K562 (cell line): ENCODE results near the gene ABCA7. TPM values are rescaled to one million over a fixed set of nuclear protein-coding genes. Genes with fewer than 3 reads are reported as not detected.

ENCODE experiments used
- CBX2 ChIP-seq: fragments of 200-600 bp; sonication (generic); IDR thresholded peaks from one replicate; pipeline ENCODE4 v1.6.1; 2012; ENCODE audit warnings: mild to moderate bottlenecking, low read length, inconsistent platforms; ENCODE audit not compliant: insufficient read depth, poor library complexity, severe bottlenecking
- DACH1 ChIP-seq: fragments of 450-650 bp; IDR thresholded peaks from 2 replicates; pipeline ENCODE4 v1.6.1; 2018; ENCODE audit not compliant: partially characterized antibody
- ELF1 ChIP-seq: fragments of 200-800 bp; sonication (Bioruptor generic); IDR thresholded peaks from 2 replicates; pipeline ENCODE4 v1.6.1; 2016; ENCODE audit warnings: missing genetic modification characterization, missing compliant biosample characterization
- GATAD2B ChIP-seq: fragments of 450-650 bp; IDR thresholded peaks from 2 replicates; pipeline ENCODE4 v1.6.1; 2017; ENCODE audit warnings: mild to moderate bottlenecking, borderline replicate concordance
- HDAC3 ChIP-seq: fragments of 450-650 bp; IDR thresholded peaks from 2 replicates; pipeline ENCODE4 v1.6.1; 2018; ENCODE audit warnings: borderline replicate concordance, mild to moderate bottlenecking, moderate library complexity; ENCODE audit not compliant: partially characterized antibody
- HLTF ChIP-seq: fragments of 450-650 bp; IDR thresholded peaks from 2 replicates; pipeline ENCODE4 v1.6.1; 2016
- HNRNPK ChIP-seq: fragments of 200-400 bp; formaldehyde crosslinking; IDR thresholded peaks from one replicate; pipeline ENCODE4 v1.6.1; 2018; ENCODE audit warnings: mild to moderate bottlenecking, low read depth, low read length; ENCODE audit not compliant: poor library complexity, severe bottlenecking
- MAFF ChIP-seq: IDR thresholded peaks from 2 replicates; pipeline ENCODE4 v1.6.1; 2012; ENCODE audit warnings: low read length, improper control_type of control experiment
- MTA1 ChIP-seq: fragments of 450-650 bp; IDR thresholded peaks from 2 replicates; pipeline ENCODE4 v1.6.1; 2017; ENCODE audit warnings: borderline replicate concordance
- MTA3 ChIP-seq: fragments of 450-650 bp; formaldehyde crosslinking; IDR thresholded peaks from 2 replicates; pipeline ENCODE4 v1.6.1; 2017; ENCODE audit warnings: mild to moderate bottlenecking, borderline replicate concordance
- NKRF ChIP-seq: fragments of 450-650 bp; IDR thresholded peaks from 2 replicates; pipeline ENCODE4 v1.6.1; 2016; ENCODE audit warnings: borderline replicate concordance
- RBM22 ChIP-seq: fragments of 200-400 bp; formaldehyde crosslinking; IDR thresholded peaks from 2 replicates; pipeline ENCODE4 v1.6.1; 2018; ENCODE audit warnings: low read length, low read depth; ENCODE audit not compliant: poor library complexity, severe bottlenecking
- SNAPC5 ChIP-seq: fragments of 250-450 bp; sonication (Bioruptor Pico); IDR thresholded peaks from 2 replicates; pipeline ENCODE4 v1.8.0; 2021; ENCODE audit warnings: moderate library complexity, mild to moderate bottlenecking, inconsistent platforms
- SUPT5H ChIP-seq: fragments of 450-650 bp; IDR thresholded peaks from 2 replicates; pipeline ENCODE4 v1.6.1; 2016
- TBP ChIP-seq: optimal IDR thresholded peaks from 2 replicates; pipeline ENCODE3; 2011; ENCODE audit warnings: low read depth, low read length, improper control_type of control experiment
- TEAD1 ChIP-seq, 2 experiments: fragments of 450-650 bp in 1 of 2; sonication (generic) in 1 of 2; formaldehyde crosslinking; IDR thresholded peaks; 2 replicates each; pipeline versions ENCODE4 v1.4.0 to v1.8.0; 2020 to 2022; ENCODE audit warnings: mild to moderate bottlenecking in 2 of 2, missing genetic modification reagents in 1 of 2
- THRB ChIP-seq: fragments of 450-650 bp; formaldehyde crosslinking; conservative IDR thresholded peaks from 2 replicates; pipeline ENCODE4 v1.4.0; 2022; ENCODE audit warnings: mild to moderate bottlenecking, missing genetic modification characterization
- YY1 ChIP-seq, 3 experiments: IDR thresholded peaks; 2 replicates each; pipeline ENCODE4 v1.6.1; 2011; ENCODE audit warnings: low read length in 2 of 3, mild to moderate bottlenecking in 2 of 3, moderate library complexity in 2 of 3, borderline replicate concordance in 1 of 3, control low read depth in 1 of 3, low read depth in 1 of 3; ENCODE audit not compliant: insufficient read depth in 3 of 3, insufficient replicate concordance in 2 of 3, control insufficient read depth in 1 of 3, insufficient read length in 1 of 3; ENCODE audit errors: extremely low read depth in 1 of 3
- ZFX ChIP-seq: sonication (generic); formaldehyde crosslinking; IDR thresholded peaks from 2 replicates; pipeline ENCODE4 v1.8.0; 2022; ENCODE audit warnings: mild to moderate bottlenecking, missing genetic modification reagents, moderate library complexity
- ZHX1 ChIP-seq: fragments of 150-350 bp; conservative IDR thresholded peaks from 2 replicates; pipeline ENCODE4 v1.6.1; 2014; ENCODE audit warnings: low read length
- ZNF175 ChIP-seq: fragments of 200-800 bp; sonication (Bioruptor generic); IDR thresholded peaks from 2 replicates; pipeline ENCODE4 v1.6.1; 2016; ENCODE audit warnings: low read depth, mild to moderate bottlenecking, missing genetic modification characterization, missing compliant biosample characterization
- polyA plus RNA-seq, 8 experiments: library from polyadenylated mRNA; depleted of rRNA in 4 of 8; stranded (reverse) in 5 of 8; unstranded in 3 of 8; fragments of >200 nt; fragmentation: Nextera tagmentation in 2 of 8; fragmentation: Illumina TruSeq in 1 of 8; extraction: Ambion mirVana in 2 of 8; extraction: Trizol in 1 of 8; gene quantifications; 2 replicates each; pipeline versions ENCODE4 v1.2.1 to v1.2.3, GENCODE V29; 2011 to 2014; ENCODE audit warnings: inconsistent platforms in 1 of 8, missing spikeins in 1 of 8
- total RNA-seq, 7 experiments: library from RNA; depleted of rRNA in 6 of 7; stranded (reverse); fragments of >200 nt in 6 of 7; fragmentation: Illumina TruSeq in 2 of 7; extraction: Trizol in 2 of 7; gene quantifications; 2 replicates each; pipeline versions ENCODE4 v1.2.1 to v1.2.3, GENCODE V29; 2011 to 2021; ENCODE audit warnings: low replicate concordance in 1 of 7

The ABCA7 gene
- total and polyA plus RNA-seq, 9 of the 15 experiments (the other 6 are each of a cell fraction or from before 2014, with no cell fraction given) = 2.3 to 96.1 (median 31.2) TPM

- peak; percentile 49; the same call in 1 of the 2 replicates for TF ChIP-seq MAFF
- no peak for TF ChIP-seq ELF1 (tag)
- no peak for TF ChIP-seq HNRNPK
- TF ChIP-seq TBP = peak; percentile 67
- no peak for TF ChIP-seq GATAD2B
- TF ChIP-seq HLTF = no peak
- TF ChIP-seq CBX2 = no peak
- no peak for TF ChIP-seq MTA3
- TF ChIP-seq ZNF175 (CRISPR knock-in tag) = 0 out of 2 replicates have a peak, but pooled peaks have one; percentile 36
- peak; percentile 95 for TF ChIP-seq SUPT5H
- TF ChIP-seq HDAC3 = no peak
- TF ChIP-seq NKRF = peak; percentile 47; the same call in 1 of the 2 replicates
- peak; percentile 85; the same call in 1 of the 2 replicates for TF ChIP-seq ZHX1
- TF ChIP-seq SNAPC5 (CRISPR knock-in tag) = no peak
- peak; percentile 82; the same call in 1 of the 2 replicates for TF ChIP-seq MTA1
- TF ChIP-seq THRB (CRISPR knock-in tag) = no peak
- TF ChIP-seq TEAD1 (CRISPR knock-in tag; IDR thresholded peaks at IDR 0.05) = 0 out of 4 replicates have a peak, but pooled peaks of 1 of the 2 experiments have one; percentile 15
- TF ChIP-seq YY1 (IDR thresholded peaks at IDR 0.05; ENCODE audit: borderline replicate concordance in 1 of 3, control insufficient read depth in 1 of 3, extremely low read depth in 1 of 3, insufficient read depth in 3 of 3, insufficient read length in 1 of 3, insufficient replicate concordance in 2 of 3, low read depth in 1 of 3, low read length in 2 of 3) = peak in 2 of 3 experiments; percentile 39 to 71
- peak; percentile 44 for TF ChIP-seq ZFX (CRISPR knock-in tag)
- peak; percentile 45 for TF ChIP-seq RBM22
- peak; percentile 89 for TF ChIP-seq DACH1
- TF ChIP-seq, all 486 proteins: peak for 90
Observed at GRCh38 chr19:1094978-1095701, 55.2 kb downstream of the ABCA7 start, which contains the start of gene POLR2E (continued).
